Measurements from ENCODE around the gene PRKAB2. TPM values are rescaled to one million over a fixed set of nuclear protein-coding genes. Genes with fewer than 3 reads are reported as not detected.

PRKAB2 gene
- 40.6 and 42.1 TPM in 2 replicates for polyA plus RNA-seq

DNA sequence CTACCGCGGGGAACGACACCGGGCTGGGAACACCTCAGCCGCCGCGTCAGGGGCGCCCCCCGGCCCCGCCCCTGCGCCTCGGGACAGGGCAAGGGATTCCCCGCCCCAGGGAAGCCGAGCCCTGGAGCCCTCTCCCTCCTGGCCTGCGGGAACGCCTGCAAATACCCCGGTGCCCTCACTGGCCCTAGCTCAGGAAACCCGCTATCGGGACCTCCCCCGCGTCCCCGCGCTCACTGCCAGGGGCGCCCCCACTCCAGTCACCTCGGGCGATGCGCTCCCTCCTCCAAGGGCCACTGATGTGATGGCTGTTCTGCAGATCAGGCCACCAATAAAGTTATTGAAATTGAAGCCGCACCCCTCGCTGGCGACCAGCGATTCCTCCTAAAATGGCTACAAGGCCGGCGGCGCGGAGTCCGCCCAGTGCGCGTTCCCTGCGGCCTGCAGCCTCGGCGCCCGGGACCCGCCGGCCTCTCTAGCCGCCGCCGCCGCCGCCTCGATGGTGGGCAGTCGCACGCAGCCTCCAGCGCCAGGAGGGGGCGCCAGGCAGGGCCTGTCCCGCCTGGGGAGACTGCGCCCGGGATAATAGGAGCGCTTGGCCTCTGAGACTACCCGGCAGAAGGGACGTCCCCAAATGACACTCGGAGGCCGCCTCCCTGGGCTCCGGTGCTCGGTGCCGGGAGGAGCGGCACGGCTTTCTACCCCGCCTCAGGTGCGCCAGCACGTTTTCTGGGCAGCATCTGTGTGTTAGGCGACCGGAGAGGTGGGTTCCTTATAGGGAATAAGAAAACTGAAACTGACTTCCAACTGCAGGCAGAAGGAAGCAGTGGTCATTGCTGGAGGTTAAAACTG, at the start of gene PRKAB2:
Gene PRKAB2, minus strand, starts transcription at position 303 of the 849 bp plus-strand sequence. CDS start 326 bp downstream, outside the sequence.

Other genes with a start within 250 kb of the PRKAB2 start
- 1.9 and 3.1 TPM in 2 replicates for gene NBPF12, start 234.1 kb downstream of the PRKAB2 start, polyA plus RNA-seq
- 3.8 and 4.6 TPM in 2 replicates for gene FMO5, start 52.9 kb upstream of the PRKAB2 start, polyA plus RNA-seq
- gene CHD1L, start 70.2 kb upstream of the PRKAB2 start, polyA plus RNA-seq = 11.8 and 15.2 TPM in 2 replicates

All from Purkinje cell (primary cell).